ENCODE measurements around the gene ARPC5.
"Not testable (repeated sequence)": the region's sequence is repeated elsewhere in the genome, so short reads cannot be mapped to it uniquely, and the experiment has no call there.

Gene ARPC5

DNA sequence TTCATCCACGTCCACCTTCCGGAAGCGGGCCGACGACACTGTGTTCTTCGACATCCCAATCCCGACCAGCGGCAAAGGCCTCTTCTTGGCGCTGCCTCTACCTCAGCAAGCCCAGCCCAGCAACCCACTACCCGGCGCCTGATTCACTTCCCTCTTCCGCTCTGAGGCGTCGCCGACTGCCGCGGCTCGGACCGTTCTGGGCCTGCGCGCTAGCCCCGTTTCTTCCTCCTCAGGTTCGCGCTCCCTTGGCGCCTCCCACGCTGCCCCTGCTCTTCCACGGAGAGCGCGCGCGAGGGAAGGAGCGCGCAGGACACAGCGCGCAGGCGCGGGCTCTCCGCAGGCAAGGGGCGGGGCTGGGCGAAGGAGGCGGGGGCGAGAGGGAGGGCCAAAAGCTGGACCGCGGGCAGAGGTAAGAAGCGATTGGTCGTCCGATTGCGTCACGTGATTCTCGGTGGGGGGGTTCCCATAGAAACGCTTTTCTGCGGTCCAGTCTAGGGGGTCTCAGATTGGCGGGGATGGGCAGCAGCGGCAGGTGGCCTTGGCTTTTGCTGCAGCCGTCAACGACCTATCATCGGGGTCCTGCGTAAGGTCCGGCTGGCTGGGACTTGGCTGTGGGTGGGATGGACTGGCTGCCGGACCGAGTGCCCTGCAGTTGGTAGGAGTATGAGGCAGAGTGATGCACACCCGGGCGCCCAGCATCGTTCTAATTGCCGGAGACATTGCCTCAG lies at the start of gene ARPC5:
TSS of gene ARPC5 (minus strand) at position 178 of the 728 bp plus-strand sequence. CDS start at position 54, 124 bp downstream.
- DNase-seq (ENCODE audit: low spot score), result peak; percentile 92

DNA sequence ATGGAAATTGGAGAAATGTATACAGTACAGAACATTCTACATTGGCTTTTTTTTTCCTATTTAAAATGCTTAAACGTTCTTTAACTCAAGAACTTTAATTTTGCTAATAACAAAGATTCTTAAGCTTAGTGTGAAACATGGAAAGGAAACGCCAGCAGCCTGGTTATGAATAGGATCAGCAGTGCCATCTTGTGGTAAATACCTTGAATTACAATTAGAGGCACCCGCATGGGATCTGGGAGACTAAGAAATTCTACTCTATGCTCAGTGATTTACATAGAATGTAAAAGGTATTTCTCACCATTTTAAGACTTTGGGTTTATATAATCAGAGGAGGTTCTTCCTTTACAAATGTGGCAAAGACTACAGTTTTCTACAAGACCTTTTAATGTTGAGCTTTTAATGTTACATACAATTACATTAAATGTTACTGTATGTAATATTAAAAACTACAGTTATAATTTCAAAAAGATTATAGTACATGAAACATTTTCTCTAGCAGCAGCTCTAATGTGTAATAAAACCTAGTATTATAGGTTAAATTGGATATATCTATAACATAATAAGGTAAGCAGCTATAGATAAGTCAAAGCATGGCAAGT lies 49.6 kb upstream of the ARPC5 start:
- peak; percentile 82 for DNase-seq (ENCODE audit: low spot score)

GRCh38 chr1:183679363-183679762 lies 43.8 kb upstream of the ARPC5 start:
- DNase-seq (ENCODE audit: low spot score), result not testable (repeated sequence)

- DNase-seq (ENCODE audit: low spot score), result no peak
Observed at GRCh38 chr1:183678819-183679218, 43.2 kb upstream of the ARPC5 start.

- DNase-seq (ENCODE audit: low spot score), result no peak
Observed at GRCh38 chr1:183676586-183677189, 41.1 kb upstream of the ARPC5 start.

DNA sequence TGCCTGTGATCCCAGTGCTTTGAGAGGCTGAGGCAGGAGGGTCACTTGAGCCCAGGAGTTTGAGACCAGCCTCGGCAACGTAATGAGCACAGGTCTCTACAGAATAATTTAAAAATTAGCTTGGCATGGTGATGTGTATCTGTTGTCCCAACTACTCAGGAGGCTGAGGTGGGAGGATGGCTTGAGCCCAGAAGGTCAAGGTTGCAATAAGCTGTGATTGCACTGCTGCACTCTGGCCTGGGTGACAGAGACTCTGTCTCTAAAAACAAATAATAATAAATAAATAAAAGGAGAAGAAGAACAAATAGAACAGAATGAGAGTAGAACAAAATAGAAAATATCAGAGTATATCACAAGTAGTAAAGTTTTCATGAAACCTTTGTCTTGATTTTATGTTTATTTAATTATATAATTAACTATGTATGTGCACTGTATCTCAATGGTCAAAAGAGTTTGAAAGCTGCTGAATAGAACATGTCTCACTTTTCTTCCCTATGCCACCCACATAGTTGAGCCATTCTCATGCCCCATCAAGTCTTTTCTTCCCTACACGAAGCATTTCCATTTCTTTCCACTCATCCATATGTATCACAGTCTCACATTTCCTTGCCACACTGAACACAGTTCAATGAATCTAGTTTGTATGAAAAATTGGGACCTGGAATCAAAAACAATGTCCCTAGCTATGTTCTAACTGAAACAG lies 40.5 kb upstream of the ARPC5 start:
- DNase-seq (ENCODE audit: low spot score), result no peak

DNA sequence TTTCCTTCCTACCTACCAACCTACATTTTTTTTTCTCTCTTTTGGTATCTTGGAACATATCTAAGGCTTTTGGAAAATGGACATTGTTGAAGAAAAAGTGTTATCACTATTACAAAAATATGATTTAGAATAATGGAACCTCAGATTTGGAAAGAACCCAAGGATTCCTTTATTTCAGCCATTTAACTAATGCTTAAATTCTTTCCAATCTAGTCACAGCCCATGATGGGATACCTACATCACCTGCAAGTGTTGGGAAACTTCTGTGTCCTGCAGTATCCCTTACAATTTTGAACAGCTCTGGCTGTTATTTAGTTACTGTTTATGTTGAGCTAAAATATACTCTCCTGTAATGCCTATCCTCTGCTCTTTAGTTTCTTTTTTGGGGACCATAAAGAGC lies 39.8 kb upstream of the ARPC5 start:
- no peak for DNase-seq (ENCODE audit: low spot score)

GRCh38 chr1:183674886-183675285 lies 39.3 kb upstream of the ARPC5 start:
- DNase-seq (ENCODE audit: low spot score), result no peak

- DNase-seq (ENCODE audit: low spot score), result no peak
Observed at GRCh38 chr1:183674339-183674738, 38.8 kb upstream of the ARPC5 start.

DNA sequence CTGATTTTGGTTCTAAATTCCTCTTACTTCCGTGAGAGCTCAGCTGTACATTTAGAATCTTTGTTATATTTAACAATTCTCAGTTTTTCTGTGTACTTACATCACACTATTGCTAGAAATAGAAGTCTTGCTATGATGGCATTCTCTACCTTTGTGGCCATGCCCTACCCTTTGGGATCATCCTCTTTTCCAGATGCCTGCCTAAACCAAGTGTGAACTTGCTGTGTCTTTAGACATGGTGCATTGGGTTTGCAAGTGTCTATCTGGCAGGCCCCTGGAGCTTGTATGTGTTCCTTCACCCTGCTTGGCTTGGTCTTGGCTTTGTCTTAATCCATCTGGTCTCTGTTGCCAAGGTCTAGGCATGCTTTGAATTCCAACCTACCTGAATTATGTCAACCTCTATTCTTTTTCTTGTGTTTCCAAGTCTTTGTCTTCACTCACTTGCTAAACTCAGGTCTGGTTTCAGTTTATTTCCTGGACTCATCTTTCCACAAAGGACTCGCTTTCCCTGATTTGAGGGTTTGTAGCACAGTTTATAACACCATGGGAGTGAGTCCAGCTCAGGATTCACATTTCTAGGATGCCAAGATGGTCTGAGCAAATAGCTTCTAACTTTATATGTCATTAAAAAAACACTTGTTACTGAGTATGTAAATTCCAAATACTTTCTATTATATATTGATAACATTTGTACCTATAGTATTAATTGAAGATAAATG lies 38.2 kb upstream of the ARPC5 start:
- no peak for DNase-seq (ENCODE audit: low spot score)

GRCh38 chr1:183670169-183670568 lies 34.6 kb upstream of the ARPC5 start:
- DNase-seq (ENCODE audit: low spot score), result no peak

- DNase-seq (ENCODE audit: low spot score), result no peak
Observed at GRCh38 chr1:183656355-183656754, 20.8 kb upstream of the ARPC5 start.

GRCh38 chr1:183655562-183656075 lies 20.0 kb upstream of the ARPC5 start:
- peak; percentile 84 for DNase-seq (ENCODE audit: low spot score)

- no peak for DNase-seq (ENCODE audit: low spot score)
Observed at GRCh38 chr1:183654706-183655105, 19.1 kb upstream of the ARPC5 start.

DNA sequence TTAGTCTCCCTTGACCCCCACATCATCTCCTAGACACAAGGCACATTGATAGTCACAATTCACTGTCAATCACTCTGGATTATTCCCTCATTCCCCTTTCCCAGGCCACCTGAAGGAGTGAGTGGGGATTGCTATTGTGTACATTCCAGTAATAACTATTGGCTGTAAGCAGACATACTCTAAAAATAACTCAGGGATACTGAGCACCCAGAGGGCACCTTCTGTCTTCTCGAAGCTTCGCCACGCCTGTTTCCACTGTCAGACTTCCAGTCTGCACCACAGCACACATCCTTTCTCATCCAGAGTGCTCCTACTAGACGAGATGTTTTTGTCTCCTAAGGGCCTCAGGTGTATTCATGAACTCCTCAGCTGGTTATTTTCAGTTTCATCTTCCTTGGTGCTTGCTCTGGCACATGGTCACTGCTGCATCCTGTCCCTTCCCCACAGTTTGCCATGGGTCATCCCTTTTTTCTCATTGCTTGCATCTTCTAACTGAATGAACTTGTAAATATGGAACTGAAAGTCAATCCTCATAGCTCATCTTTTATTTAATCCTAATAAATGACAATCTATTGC lies 18.4 kb upstream of the ARPC5 start:
- DNase-seq (ENCODE audit: low spot score), result no peak

DNA sequence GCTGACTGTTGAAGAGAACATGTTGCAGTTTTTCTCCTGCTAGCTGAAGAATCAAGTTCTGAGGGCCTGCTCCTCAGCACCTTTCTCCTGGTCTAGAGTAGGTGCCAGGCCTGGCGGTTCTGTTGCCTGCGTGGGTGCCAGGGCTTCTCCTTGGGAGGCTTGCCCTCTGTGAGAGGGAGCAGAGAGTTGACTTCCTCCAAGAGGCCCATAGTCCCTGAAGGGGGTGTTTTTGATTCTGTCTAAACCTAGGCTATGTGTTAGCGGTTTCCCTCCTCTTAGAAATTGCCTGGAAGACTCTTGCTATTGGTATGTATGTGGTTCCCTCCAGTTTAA lies 17.8 kb upstream of the ARPC5 start:
- no peak for DNase-seq (ENCODE audit: low spot score)

- no peak for DNase-seq (ENCODE audit: low spot score)
Observed at GRCh38 chr1:183652547-183653461, 17.2 kb upstream of the ARPC5 start, which contains the start of gene APOBEC4. Gene APOBEC4, minus strand, starts transcription at chr1:183653316. Its CDS starts 4,535 bp downstream, at chr1:183648781.

GRCh38 chr1:183652107-183652506 lies 16.5 kb upstream of the ARPC5 start:
- DNase-seq (ENCODE audit: low spot score), result no peak

DNA sequence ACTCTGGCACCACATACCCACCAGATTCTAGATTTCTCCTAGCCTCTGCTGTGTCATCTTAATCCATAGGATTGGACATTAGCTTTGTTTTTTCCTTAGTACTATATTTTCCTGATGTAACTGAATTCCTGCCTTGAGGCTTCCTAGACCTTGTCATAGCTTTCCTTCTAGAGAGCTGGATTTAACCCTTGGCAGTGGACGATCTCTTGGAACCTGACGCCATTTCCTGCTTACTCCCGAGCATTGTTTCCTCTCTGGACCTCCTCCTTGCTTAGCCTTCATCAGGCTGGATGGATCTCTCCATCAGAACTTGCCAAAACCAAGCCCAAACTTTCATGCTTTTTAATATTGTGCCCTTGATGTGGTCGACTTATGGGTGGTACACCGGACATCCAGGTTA lies 16.0 kb upstream of the ARPC5 start:
- no peak for DNase-seq (ENCODE audit: low spot score)

DNA sequence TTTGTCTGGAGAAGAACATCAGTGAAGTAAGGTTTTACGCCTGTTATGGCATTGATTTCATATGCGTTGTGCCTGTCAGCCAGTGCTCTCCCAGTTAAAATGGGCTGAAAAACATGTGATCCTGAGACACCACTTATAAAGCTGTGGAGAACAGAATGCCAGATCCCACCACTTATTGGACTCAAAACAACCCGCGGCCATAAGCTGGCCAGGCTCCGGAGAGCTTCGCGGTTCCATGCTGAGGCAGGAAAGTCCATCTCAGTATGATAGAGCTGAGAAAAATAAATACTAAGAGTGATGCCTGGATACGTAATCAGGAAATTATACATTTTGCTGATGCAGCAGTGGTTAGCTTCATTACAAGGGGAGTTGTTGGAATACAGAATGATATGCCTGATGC lies 12.5 kb upstream of the ARPC5 start:
- no peak for DNase-seq (ENCODE audit: low spot score)

Measured in iPS-NIHi11 (cell line).